CD4-positive, alpha-beta T cell treated with Interleukin-6 at 100 ng/mL for 8 hours (primary cell): ENCODE measurements around the gene SCAMP5.

Experiments used
- DNase-seq: peaks from one replicate; pipeline ENCODE4 v3.0.0-alpha.2; 2020; ENCODE audit warnings: mixed read lengths, low spot score

Gene SCAMP5

DNA sequence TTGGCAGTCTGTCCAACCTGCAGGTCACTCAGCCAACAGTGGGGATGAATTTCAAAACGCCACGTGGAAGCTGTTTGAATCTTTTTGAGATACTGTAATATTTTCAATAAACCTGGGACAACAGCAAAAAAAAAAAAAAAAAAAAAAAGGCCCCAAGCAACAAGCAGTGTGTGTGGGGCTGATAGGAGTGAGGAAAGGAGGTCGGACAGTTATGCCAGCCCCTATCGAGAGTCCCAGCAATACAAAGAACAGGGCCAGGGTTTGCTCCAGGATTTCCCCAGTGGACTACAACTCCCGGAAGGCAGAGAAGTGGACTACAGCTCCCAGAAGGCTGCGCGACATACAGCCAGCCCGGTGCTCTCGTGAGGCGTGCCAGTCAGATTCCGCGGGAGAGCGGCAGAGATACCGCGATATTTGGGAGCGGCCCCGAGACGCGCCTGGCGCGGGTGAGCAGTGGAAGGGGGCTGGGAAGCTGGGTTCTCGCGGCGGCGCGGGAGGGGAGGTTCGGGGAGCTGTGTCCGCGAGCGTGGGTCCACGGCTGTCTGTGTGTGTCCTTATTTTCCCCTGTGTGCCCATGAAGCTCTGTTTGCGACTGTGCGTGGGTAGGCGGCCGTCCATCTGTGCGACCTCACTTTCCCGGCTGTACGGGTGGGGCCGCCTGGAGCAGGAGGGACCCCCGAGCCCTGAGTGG, 28.0 kb downstream of the SCAMP5 start, which contains the start of gene PPCDC:
Gene PPCDC, plus strand, starts transcription at position 410 of the 691 bp plus-strand sequence. CDS start 4,729 bp downstream, outside the sequence.
- peak; percentile 94 for DNase-seq

DNA sequence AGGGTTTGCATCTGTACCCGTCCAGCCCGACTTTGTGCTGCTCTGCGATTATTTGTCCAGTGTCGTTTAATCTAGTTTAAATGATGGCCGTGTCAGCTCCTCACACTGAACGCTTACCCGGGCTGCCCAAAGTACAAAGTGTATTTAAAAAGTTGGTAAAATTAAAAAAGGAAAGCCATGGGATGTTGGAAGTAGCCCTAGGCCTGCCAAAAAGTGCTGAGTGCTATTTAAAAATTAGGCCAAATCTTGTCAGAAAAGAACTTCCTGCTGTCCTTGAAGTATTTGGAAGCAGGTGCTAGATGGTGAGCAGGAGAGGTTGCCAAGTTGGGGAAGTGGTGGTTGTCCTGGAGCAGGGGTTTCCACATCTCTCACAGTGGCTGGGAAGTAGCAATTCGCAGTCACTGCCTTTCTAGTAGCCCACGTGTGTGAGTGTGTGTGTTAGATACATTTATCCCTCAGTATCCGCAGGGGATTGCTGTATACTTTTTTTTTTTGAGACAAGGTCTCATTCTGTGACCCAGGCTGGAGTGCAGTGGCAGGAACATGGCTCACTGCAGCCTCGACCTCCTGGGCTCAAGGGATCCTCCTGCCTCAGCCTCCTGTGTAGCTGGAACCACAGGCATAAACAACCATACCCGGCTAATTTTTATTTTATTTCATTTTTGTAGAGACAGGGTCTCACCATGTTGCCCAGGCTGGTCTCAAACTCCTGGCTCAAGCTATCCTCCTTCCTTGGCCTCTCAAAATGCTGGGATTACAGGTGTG, 28.7 kb downstream of the SCAMP5 start:
- DNase-seq: no peak

DNA sequence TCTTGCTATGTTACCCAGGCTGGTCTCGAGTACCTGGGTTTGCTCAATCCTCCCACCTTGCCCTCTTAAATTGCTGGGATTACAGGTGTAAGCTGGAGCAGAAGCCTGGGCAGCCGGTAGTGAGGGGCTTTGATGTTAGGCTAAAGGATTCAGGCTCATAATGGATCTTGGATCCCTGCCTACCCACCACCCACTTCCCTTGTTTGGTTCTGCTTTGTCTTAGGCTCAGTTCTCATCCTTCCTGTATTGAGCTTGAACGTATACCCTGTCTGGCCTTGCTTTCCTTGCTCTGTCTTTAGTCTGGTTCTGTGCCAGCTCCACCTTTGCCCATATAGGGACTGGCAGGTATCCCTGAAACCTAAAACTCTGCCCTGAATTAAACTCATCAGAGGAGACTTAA, 29.7 kb downstream of the SCAMP5 start:
- no peak for DNase-seq

DNA sequence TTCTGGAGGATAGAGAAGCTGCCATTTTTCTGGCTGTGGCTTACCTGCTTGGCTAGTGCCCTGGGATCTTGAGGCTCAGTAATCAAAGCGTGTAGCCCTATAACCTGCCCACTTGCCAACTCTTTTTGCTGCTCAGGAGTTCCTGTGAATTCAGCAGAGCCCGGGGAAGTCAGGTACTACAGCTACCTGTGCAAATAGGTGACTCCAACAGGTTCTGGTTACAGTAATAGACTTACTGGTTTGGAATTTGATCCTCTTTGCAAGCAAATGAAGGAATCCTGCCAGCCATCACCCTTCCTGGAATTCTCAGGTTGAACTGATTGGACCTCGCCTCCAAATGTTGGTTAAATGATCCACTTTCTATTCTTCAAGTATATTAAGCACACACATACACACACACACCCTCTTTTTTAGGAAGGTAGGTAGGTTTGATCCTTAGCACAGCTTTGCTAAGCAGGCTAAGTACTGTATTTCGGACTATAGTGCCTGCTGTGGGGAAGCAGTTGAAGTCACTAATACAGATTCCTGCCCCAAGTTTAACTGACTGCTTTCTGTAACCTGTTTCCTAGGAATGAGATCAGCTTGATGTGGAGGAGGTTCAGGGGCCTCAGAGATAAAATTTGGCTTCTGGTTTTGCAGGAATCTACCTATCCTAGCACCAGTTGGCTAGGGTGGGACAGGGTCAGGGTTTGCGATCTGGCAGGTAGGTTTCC, 30.3 kb downstream of the SCAMP5 start:
- DNase-seq: no peak

DNA sequence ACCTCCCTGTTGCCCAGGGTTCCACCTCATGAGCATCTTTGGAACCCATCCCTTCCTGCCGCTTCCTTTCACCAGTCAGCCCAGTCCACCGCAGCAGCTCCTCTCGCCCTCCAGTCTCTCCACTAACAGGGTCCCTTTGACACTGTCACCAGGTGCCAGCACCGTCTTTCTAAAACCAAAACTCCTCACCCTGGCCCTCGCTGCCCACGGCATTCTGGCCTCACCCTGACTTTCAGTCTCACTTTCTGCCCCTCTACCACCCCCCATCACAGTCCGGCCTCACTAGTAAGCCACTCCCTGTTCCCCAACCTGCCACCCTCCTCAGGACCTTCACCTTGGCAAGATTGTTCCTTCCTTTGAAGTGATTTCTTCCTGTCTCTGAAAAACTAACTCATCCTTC, 32.2 kb downstream of the SCAMP5 start:
- no peak for DNase-seq

DNA sequence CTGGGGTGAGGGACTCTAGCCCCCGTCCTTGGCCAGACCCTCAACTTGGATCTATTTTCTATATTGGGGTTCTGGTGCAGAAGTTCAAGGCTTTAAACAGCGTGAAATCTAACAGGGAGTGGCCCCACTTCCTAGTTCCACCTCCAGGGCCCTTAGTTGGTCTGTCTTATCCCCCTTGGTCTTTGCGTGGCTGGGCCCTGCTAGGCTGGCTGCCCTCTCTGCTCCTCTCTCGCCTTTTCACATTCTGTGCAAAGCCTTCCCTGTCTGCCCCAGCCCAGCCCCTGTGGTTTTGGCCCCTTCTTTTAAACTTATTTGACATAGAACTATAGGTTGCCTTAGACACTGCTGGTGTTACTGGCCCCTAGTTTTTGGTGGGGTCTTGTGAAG, 33.6 kb downstream of the SCAMP5 start:
- no peak for DNase-seq

DNA sequence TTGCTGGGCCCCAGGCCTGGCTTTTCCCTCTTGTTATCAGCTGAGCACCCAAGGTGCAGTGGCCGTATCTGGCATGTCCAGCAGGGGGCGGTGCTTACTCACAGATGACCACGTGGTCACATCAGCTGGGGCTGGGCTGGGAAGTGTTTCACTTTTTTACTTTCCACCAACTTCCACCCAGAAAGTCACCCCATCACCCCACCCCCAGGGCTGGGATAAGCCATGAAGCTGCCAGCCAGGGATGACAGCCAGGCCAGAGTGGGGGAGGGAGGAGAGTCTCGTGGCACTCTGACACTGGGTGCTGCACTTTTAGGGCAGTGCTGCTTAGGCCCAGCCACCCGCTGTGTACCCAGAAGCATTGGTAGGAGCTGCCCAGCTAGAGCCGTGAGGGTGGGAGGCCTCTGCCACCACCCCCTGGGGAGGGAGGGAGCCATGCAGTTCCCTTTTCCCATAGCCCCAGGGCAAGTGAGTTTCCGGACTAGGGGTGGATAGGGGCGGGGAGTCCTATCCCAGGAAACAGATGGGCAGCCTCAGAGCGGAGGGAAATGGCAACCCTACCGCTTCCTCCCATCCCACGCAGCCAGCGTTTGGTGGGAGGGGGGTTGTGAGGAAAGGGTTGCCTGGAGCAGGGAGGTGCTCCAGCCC, 34.1 kb downstream of the SCAMP5 start:
- peak; percentile 84 for DNase-seq

DNA sequence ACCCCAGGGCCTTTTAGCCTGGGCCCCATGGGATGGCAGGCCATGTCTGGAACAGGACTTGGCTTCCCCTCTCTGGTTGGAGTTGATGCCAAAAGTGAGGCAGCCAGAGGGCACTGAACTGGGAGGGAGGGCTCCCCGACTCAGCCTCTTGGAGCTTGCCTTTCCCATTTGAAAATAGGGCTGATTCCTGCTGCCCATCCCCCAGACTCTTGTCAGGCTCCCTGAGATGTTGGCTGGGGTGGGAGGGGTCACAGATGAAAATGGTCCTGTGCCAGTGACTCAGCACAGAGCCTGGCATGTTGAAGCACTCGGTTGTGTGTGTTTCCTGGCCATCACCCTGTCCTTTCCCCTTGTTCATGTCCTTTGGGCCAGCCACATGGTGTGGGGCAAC, 34.7 kb downstream of the SCAMP5 start:
- no peak for DNase-seq

DNA sequence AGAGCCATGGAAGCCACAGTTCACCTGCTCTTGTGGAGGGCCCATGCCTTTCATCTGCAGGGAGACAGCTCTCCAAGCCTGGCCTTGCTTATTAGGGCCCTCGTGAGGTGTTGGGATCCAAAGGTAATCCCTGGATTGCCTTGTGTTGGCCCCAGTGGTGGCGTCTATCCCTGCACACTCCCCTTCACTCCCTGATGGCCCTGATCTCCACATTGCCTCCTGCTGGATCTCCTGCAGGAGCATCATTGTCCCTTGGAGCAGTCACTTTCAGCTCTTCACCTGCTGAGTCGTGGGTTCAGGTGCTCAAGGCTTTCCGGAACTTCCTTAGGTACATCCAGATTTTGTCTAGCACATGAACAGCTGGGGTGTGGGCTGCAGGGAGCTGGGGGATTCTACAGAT, 35.1 kb downstream of the SCAMP5 start:
- DNase-seq: no peak

DNA sequence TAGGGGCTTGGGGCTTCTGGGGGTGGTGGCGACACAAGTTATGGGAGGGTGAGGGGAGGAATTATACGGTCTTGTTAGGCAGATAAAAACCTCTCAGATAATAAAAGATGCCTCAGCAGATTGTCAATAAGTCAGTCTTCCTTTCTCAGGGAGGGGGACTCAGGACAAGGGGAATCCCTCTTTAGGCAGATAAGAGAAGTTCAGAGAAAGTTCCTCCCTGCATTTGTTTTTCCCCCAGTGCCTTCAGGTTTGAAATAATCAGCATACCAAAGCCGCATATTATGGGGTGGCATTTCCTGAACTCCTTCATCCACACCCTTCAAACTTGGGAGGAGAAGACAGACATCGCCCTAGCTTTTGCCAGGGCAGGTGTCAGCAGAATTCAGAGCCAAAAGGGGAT, 36.5 kb downstream of the SCAMP5 start:
- DNase-seq: no peak

DNA sequence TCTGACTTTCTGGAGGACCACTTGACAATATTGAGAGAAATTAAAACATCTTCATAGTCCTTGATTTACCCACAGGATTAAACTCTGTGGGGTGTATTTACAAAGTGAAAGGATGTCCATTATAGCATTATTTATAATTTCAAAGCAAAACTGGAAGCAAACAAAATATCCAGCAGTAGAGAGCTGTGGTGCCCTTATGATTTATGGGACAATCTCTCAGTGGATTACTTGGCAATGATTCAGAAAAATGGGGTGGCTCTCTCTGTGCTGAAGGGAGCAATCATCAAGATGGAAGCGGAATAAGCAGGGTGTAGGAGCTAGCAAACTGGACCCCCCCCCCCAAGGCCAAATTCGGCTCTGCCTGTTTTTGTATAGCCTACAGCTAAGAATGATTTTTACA, 37.0 kb downstream of the SCAMP5 start:
- DNase-seq: no peak

DNA sequence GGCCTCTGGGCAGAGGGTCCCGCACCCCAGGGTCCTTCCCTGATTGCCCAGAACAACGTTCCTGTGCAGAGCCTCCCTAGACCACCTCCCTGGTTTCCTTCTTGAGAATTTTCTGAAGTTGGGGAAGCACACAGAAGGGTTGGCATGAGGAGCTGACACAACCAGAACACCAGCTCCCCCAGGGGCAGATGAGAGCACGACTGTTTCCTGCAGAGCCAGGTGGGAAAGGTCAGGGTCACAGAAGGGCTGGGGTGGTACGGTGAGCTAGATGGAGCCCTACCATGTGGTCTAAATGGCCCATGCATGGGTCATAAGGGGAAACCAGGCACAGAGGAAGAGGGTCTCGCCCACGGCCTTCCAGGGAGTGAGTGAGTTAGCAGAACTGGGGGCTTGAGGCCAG, 38.4 kb downstream of the SCAMP5 start:
- no peak for DNase-seq

DNA sequence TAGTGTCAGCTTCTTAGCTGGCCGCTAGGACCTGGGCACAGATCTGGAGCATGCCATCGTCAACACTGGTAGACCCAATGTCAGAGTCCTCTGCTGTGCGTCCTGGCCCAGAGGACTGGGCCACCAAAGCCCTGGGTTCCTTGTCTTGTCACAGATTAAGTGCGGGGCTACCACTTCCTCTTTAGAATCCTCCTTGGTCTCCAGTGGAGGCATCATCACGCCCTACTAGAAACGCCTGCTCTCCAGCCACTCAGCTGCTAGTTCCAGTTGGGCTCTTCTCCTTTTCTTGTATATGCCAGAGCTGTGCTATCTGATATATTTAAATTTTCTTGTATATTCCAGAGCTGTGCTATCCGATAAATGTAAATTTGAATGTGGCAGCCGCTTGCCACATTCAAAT, 39.3 kb downstream of the SCAMP5 start:
- no peak for DNase-seq

DNA sequence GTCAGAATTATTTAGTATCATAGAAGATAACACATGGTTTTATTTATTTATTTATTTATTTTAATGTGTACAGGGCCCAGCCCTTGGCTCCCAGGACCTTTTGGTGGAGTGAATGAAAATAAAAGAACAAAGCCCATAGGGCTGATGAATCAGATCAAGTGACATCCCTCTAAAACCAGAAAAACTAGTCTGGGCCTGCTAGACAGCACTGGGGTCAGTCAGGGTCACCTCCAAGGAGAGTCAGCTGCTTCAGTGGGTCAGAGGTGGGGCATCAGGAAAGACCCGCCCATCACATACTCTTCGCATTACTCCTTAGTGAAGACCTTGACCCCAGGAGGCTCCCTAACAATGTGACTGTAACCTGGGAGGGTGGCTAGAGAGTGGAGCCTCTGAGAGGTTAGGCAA, 40.9 kb downstream of the SCAMP5 start:
- DNase-seq: no peak

DNA sequence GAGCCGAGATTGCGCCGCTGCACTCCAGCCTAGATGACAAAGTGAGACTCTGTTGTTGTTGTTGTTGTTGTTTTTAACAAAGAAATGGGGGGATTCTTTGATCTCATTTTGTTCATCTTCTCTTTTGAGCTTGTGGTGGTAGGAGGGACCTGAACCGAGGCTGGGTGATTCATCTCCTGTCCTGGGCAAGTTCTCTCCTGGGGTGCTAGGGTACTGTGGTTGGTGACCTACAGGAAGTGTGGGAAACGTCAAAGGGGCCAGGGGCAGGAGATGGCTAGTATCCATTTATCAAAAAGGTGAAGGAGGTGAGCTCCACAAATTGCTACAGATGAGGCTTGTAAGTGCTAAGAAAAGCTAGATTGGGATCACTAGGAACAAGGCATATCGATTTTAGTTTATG, 42.3 kb downstream of the SCAMP5 start:
- no peak for DNase-seq

DNA sequence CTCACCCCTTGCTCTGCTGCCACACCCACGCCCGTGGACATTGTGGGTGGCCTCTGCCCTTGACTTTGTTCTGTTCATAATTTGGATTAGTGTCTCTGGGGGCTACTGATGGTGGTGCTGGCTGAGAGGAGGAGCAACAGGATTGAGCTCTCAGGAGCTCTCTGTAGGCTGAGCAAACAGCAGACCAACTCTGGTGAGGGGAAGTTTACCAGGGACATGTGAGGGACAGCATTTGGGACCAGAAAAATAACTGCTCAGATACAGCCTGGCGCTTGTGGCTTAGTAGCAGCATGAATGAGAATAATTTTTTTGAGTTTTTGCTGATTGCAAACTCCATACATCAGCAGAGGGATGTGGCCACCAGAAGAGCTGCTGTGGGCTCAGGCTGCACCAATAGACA, 42.9 kb downstream of the SCAMP5 start:
- DNase-seq: no peak

DNA sequence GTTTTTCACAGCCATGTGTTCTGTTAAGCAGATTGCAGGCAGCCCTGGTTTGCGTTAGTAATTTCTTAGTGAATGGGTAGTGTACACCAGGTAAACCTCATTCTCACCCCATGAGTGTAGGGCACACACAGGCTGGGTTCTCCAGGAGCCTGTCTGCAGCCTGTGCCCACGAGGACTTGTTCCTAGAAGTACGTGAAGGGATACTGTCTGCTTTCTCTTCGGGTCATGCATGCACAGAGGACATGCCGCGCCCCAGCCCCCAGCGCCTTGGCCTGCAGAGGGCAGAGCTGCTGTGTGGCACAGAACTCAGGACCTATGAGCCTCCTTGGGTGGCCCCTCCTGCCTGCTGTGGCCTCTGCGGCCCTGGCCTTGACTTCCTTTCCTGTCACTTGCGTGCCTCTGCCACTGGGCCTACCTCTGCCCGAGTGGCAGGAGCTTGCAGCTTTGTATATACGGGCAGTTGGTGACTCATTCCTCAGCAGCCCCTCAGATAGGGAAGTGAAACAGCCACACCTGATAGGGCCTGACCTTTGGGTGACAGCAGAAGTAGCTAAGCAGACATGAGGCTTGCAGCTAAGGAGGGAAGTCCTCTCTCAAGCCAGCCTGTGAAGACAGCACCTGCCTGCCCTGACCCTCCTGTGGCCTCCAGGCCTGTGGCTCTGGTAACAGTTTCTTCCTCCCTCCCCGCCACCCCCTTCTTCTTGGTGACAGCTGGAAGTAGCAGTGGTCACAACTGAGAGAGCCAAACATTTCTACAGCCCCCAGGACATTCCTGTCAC, 47.6 kb downstream of the SCAMP5 start:
- DNase-seq: peak; percentile 68

DNA sequence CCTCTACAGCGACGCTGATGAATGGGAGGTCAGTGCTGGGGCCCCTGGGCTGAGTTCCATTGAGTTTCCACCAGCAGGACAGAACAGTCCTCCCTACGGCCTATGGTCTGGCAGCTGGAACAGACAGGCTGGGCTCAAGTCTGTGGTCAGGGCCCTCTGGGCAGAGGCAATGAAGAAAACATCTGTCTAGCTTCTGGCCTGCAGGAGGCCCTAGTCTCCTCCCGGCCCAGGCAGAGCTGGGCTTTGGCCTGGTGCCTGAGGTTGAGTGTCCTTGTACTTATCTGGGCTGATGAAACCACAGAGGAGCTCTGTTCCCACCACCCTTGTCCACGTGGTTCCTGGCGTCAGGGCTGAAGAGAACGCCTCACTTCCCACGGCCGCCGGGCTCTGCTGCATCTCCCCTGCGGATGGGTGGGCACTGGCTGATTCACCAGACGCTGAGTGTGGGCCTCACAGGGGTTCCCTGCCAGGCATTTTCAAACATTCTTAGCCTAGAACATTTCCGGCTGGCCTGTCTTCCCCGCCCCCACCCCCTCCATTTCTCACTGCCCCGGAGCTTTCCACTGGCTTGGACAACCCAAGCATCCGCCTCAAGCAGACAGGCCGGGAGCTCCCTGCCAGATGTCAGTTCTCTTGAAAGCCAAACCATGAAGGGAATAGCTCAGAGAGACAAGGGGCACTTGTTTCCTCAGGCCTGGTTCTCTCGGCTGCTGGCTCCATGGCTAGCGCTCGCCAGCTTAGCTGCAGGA, 48.3 kb downstream of the SCAMP5 start:
- peak; percentile 23 for DNase-seq

DNA sequence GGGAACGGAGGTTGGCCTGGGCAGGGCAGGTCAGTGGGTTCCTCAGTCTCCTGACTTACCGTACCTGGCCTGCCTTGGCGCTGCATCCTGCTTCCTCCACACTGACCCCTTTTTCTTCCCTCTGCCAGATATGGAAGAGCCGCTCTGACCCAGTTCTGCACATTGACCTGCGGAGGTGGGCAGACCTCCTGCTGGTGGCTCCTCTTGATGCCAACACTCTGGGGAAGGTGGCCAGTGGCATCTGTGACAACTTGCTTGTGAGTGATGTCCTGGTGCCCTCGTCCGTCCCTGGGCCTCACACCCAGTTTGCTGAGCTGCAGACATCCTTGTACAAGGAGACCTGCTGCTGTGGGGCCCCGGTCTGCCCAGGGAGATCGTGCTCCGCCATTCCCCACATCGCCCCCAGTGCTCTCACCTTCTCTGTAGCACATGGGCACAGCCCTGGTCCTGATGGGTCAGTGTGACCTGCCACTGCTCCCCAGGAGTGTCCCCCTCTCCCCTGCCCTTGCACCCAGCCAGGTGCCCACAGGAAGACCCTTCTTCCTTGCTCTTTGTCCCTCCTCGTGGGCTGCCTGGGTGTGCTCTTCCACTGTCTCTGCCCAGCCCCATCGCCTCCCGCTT, 49.0 kb downstream of the SCAMP5 start:
- no peak for DNase-seq

DNA sequence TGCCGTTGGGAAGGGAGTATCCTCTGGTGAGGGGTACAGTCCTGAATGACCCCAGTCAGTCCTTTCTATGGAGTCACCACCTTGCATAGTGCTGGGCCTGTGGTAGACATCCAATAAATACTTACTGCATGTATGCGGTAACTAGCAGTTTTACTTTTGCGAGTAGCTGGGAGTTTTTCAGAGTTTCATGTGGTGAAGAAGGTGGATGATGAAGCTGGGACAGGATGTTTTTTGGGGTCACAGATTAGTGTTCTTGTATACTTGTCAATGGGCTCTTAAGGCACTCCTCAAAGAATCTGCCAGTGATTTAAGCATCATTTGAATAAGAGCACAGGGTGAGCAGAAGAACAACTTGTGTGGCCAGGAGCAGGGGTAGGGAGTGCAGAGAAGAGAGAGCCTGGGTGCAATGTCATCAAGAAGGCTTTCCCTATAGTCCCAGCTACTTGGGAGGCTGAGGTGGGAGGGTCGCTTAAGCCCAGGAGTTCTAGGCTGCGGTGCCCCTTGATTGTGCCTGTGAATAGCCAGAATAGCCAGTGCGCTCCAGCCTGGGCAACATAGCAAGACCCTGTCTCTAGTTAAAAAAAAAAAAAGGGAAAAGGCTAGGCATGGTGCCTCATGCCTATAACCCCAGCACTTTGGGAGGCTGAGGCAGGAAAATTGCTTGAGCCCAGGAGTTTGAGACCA, 50.1 kb downstream of the SCAMP5 start:
- no peak for DNase-seq
